NCI-H128 (cell line): Measurements from ENCODE around the gene HERPUD1.
"Not testable (repeated sequence)": the region's sequence is repeated elsewhere in the genome, so short reads cannot be mapped to it uniquely, and the experiment has no call there.

Experiments used
- DNase-seq: peaks from one replicate; lab custom pipeline; 2025; ENCODE audit not compliant: unreplicated experiment; lab: John Stamatoyannopoulos, UW

HERPUD1 gene, protein sequence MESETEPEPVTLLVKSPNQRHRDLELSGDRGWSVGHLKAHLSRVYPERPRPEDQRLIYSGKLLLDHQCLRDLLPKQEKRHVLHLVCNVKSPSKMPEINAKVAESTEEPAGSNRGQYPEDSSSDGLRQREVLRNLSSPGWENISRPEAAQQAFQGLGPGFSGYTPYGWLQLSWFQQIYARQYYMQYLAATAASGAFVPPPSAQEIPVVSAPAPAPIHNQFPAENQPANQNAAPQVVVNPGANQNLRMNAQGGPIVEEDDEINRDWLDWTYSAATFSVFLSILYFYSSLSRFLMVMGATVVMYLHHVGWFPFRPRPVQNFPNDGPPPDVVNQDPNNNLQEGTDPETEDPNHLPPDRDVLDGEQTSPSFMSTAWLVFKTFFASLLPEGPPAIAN

DNA sequence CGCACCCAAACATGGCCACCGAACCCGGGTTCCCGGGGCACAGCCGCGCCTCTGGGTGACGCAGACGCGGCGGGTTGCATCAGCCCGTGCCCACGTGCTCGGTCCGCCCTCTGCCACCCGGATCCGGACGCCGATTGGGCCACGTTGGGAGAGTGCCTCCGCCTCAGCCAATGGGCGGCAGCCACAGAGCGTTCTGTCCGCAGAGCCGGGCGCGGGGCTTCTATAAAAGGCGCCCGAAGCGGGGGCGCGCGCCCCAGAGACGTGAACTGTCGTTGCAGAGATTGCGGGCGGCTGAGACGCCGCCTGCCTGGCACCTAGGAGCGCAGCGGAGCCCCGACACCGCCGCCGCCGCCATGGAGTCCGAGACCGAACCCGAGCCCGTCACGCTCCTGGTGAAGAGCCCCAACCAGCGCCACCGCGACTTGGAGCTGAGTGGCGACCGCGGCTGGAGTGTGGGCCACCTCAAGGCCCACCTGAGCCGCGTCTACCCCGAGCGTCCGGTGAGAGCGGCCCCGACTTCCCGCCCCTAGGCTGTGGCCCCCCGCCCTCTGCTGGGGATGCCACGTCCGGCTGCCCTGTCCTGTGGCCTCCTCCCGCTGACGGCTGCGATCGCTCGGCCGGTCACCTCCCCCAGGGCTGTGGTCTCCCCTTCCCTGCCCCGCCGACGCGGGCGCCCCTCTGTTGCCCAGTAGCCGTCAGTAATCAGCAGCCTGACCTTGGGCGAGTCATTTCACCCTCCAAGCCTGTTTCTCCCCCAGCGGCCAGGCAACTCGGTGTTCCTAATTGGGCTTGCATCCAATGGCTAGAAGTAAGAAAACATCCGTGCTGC lies at the start of gene HERPUD1:
Gene HERPUD1 (plus strand): TSS at position 251 of the 829 bp plus-strand sequence. CDS start 103 bp downstream, at position 354.
- DNase-seq, result peak; percentile 88

GRCh38 chr16:56883586-56883985 lies 48.4 kb upstream of the HERPUD1 start:
- no peak for DNase-seq

GRCh38 chr16:56884026-56884582 lies 47.8 kb upstream of the HERPUD1 start:
- DNase-seq, result no peak

GRCh38 chr16:56884929-56885328 lies 47.0 kb upstream of the HERPUD1 start:
- DNase-seq, result not testable (repeated sequence)

- DNase-seq, result no peak
These were observed 46.3 kb upstream of the HERPUD1 start for GRCh38 chr16:56885446-56886162.

GRCh38 chr16:56886296-56886695 lies 45.6 kb upstream of the HERPUD1 start:
- no peak for DNase-seq

DNA sequence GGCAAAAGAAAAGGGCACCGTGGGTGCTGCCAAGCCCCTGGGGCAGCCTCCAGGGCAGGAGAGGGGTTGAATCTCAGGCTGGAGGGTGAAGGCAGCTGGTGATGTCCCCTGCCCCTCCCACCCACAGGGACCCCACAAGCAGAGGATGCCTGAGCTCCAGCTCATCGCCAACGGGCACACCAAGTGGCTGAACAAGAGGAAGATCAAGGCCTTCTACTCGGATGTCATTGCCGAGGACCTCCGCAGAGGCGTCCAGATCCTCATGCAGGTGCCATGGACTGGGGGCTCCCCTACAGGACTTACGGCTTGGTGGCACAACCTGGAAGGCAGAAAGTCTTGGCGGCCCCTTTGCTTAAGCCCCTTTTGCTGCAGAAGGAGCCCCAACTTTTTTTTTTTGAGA lies 45.1 kb upstream of the HERPUD1 start:
- DNase-seq, result no peak

GRCh38 chr16:56888806-56889205 lies 43.1 kb upstream of the HERPUD1 start:
- no peak for DNase-seq

- DNase-seq, result no peak
These were observed 42.7 kb upstream of the HERPUD1 start for GRCh38 chr16:56889206-56889605.

DNA sequence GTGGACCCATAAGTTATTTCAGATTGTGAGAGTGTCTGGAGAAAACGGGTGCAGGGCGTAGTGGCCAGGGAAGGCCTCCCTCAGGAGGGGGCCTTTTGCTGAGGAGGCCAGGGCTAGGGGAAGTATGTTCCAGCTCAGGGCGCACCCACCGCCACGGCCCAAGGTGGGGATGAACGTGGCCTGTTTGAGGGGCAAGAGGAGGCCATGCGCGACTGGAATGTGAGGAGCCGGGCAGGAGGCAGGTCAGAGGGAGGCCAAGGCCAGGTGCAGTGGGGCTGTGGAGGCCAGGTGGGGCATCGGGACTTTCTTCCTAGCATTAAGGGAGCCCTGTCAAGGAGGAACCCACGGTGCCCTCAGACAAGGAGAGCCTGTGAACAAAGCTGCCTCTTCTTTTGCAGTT lies 40.3 kb upstream of the HERPUD1 start:
- no peak for DNase-seq

- no peak for DNase-seq
These were observed 39.2 kb upstream of the HERPUD1 start for GRCh38 chr16:56892705-56893104.

- no peak for DNase-seq
These were observed 37.5 kb upstream of the HERPUD1 start for GRCh38 chr16:56894331-56894917.

GRCh38 chr16:56895813-56896212 lies 36.1 kb upstream of the HERPUD1 start:
- no peak for DNase-seq

GRCh38 chr16:56896244-56896643 lies 35.7 kb upstream of the HERPUD1 start:
- no peak for DNase-seq

- no peak for DNase-seq
These were observed 34.7 kb upstream of the HERPUD1 start for GRCh38 chr16:56897026-56897799.

- DNase-seq, result no peak
These were observed 33.1 kb upstream of the HERPUD1 start for GRCh38 chr16:56898847-56899246.

DNA sequence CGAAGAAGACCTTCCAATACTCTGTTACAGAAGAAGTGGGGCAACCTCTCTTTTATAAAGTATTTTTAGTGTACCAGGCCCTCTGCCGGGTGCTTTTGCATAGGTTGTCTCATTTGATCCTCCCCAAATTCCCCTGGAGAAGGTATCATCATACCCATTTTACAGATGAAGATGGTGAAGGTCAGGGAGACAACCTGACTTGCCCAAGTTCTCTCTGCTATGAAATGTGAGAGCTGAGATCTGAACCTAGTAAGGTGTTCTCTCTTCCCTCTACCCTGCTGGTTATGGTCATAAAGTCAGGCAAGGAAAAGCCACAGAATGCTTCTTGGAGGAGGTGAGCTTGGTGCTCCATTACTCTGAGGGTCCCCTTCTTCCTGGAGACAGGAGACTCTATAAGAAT lies 28.1 kb upstream of the HERPUD1 start:
- DNase-seq, result no peak

- DNase-seq, result no peak
These were observed 24.5 kb upstream of the HERPUD1 start for GRCh38 chr16:56907401-56907800.

GRCh38 chr16:56909527-56909979 lies 22.4 kb upstream of the HERPUD1 start:
- DNase-seq, result no peak

DNA sequence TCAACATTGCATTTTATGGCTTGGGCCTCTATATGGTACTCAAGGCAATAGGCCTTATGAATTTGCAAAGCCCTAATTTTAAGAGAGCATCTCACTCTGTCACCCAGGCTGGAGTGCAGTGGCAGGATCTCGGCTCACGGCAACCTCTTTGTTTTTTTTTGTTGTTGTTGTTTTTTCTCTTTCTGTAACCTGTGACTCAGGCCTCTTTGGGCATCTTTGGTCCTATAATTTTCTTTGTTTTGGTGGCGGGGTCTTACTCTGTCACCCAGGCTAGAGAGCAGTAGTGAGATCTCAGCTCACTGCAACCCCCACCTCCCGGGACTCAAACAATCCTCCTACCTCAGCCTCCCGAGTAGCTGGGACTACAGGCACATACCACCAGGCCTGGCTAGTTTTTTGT lies 21.8 kb upstream of the HERPUD1 start:
- no peak for DNase-seq
